KMS-11 (cell line): ENCODE measurements around the gene ZNF213.

Source experiments
- H2AFZ ChIP-seq: fragments of 200-600 bp; sonication (generic); 2 replicates; pipeline ENCODE4 v1.6.1; 2016; ENCODE audit warnings: antibody characterized with exemption, mixed run types, low read depth
- H3K27ac ChIP-seq: fragments of 200-600 bp; sonication (generic); 2 replicates; pipeline ENCODE4 v1.6.1; 2016; ENCODE audit warnings: mild to moderate bottlenecking, mixed run types
- H3K27me3 ChIP-seq: fragments of 200-600 bp; sonication (generic); 2 replicates; pipeline ENCODE4 v1.6.1; 2017; ENCODE audit warnings: mild to moderate bottlenecking, low read depth, mixed run types, moderate library complexity; ENCODE audit not compliant: insufficient read depth
- H3K36me3 ChIP-seq: fragments of 200-600 bp; sonication (generic); 2 replicates; pipeline ENCODE4 v1.6.1; 2017; ENCODE audit warnings: mild to moderate bottlenecking, mixed run types; ENCODE audit not compliant: insufficient read depth
- H3K4me1 ChIP-seq: fragments of 200-600 bp; sonication (generic); 2 replicates; pipeline ENCODE4 v1.6.1; 2016; ENCODE audit warnings: mild to moderate bottlenecking, low read depth, mixed run types; ENCODE audit not compliant: poor library complexity, severe bottlenecking
- H3K4me2 ChIP-seq: fragments of 200-600 bp; sonication (generic); 2 replicates; pipeline ENCODE4 v1.7.0; 2016; ENCODE audit warnings: mild to moderate bottlenecking, mixed run types
- H3K4me3 ChIP-seq: fragments of 200-600 bp; sonication (generic); IDR thresholded peaks from 2 replicates; pipeline ENCODE4 v1.6.1; 2017; ENCODE audit warnings: low read depth, low read length, mixed read lengths; ENCODE audit not compliant: insufficient read depth
- H3K79me2 ChIP-seq: fragments of 200-600 bp; sonication (generic); 2 replicates; pipeline ENCODE4 v1.6.1; 2016; ENCODE audit warnings: low read depth, mixed run types; ENCODE audit not compliant: insufficient read depth
- H3K9ac ChIP-seq: fragments of 200-600 bp; sonication (generic); 2 replicates; pipeline ENCODE4 v1.6.1; 2016; ENCODE audit warnings: mild to moderate bottlenecking, mixed run types
- H4K20me1 ChIP-seq: fragments of 200-600 bp; sonication (generic); 2 replicates; pipeline ENCODE4 v1.6.1; 2016; ENCODE audit warnings: mild to moderate bottlenecking, mixed run types; ENCODE audit not compliant: insufficient read depth
- TF ChIP-seq, protein P1 (sequence below): fragments of 200-600 bp; sonication (generic); conservative IDR thresholded peaks from 2 replicates; pipeline ENCODE4 v1.6.1; 2017; ENCODE audit warnings: low read depth, mild to moderate bottlenecking, antibody characterized with exemption, low read length, moderate library complexity, mixed read lengths

Gene ZNF213

DNA sequence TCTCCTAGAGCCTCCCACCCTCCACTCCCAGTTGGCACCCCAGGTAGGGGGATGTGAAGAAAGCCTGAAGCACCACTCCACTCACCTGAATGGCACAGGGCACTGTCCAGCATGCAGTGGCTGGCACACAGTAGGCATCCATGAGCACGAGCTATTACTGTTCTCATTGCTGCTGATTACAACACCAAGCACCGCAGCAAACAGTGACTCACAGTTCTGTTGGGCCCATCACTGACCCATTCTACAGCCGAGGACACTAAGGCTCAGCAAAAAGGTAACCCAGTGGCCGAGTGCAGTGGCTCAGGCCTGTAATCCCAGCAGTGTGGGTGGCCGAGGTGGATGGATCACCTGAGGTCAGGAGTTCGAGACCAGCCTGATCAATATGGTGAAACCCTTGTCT is 38.5 kb upstream of the ZNF213 start:
- no peaks in the 10 kb centered on the region for H3K36me3 ChIP-seq
- TF ChIP-seq, protein P1, sequence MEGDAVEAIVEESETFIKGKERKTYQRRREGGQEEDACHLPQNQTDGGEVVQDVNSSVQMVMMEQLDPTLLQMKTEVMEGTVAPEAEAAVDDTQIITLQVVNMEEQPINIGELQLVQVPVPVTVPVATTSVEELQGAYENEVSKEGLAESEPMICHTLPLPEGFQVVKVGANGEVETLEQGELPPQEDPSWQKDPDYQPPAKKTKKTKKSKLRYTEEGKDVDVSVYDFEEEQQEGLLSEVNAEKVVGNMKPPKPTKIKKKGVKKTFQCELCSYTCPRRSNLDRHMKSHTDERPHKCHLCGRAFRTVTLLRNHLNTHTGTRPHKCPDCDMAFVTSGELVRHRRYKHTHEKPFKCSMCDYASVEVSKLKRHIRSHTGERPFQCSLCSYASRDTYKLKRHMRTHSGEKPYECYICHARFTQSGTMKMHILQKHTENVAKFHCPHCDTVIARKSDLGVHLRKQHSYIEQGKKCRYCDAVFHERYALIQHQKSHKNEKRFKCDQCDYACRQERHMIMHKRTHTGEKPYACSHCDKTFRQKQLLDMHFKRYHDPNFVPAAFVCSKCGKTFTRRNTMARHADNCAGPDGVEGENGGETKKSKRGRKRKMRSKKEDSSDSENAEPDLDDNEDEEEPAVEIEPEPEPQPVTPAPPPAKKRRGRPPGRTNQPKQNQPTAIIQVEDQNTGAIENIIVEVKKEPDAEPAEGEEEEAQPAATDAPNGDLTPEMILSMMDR: no peak
- H3K4me3 ChIP-seq: no peak overlapping the region
- H3K4me1 ChIP-seq: peaks cover 16% of the 10 kb centered on the region
- H3K79me2 ChIP-seq: no peaks in the 10 kb centered on the region
- H4K20me1 ChIP-seq: no peaks in the 10 kb centered on the region
- no peak overlapping the region for H3K9ac ChIP-seq
- peak overlapping the region; percentile 21; the same call in 1 of the 2 replicates for H3K4me2 ChIP-seq
- no peak overlapping the region for H2AFZ ChIP-seq
- H3K27me3 ChIP-seq: peaks cover 26% of the 10 kb centered on the region
- H3K27ac ChIP-seq: no peak overlapping the region

DNA sequence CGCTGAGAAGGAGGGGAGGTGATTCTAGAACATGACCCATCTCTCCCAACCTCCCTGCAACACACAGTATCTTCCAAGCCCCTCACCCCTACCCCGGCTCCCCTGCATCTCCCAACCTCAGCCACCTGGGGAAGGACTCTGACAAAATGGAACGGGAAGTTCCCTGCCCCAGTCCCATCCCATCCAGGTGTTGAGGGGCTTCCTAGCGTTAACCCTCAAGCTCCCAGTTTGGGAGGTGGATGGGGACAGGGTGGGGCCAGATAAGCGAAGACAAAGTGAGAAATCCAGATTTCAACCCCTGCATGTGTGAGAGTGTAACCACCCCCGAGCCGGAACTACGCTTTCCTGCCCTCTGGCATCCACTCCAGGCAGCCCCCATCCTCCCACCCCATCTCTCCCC is 37.6 kb upstream of the ZNF213 start:
- Histone ChIP-seq H3K27me3 (peaks cover 17% of the 10 kb centered on the region; the same call in 1 of the 2 replicates), H3K4me2 (no peak overlapping the region), H2AFZ (no peak overlapping the region), H3K27ac (no peak overlapping the region), H3K9ac (no peak overlapping the region), H3K4me3 (no peak overlapping the region), H4K20me1 (no peaks in the 10 kb centered on the region), H3K79me2 (no peaks in the 10 kb centered on the region), H3K4me1 (peaks cover 16% of the 10 kb centered on the region), H3K36me3 (no peaks in the 10 kb centered on the region)
- TF ChIP-seq, protein P1: no peak

DNA sequence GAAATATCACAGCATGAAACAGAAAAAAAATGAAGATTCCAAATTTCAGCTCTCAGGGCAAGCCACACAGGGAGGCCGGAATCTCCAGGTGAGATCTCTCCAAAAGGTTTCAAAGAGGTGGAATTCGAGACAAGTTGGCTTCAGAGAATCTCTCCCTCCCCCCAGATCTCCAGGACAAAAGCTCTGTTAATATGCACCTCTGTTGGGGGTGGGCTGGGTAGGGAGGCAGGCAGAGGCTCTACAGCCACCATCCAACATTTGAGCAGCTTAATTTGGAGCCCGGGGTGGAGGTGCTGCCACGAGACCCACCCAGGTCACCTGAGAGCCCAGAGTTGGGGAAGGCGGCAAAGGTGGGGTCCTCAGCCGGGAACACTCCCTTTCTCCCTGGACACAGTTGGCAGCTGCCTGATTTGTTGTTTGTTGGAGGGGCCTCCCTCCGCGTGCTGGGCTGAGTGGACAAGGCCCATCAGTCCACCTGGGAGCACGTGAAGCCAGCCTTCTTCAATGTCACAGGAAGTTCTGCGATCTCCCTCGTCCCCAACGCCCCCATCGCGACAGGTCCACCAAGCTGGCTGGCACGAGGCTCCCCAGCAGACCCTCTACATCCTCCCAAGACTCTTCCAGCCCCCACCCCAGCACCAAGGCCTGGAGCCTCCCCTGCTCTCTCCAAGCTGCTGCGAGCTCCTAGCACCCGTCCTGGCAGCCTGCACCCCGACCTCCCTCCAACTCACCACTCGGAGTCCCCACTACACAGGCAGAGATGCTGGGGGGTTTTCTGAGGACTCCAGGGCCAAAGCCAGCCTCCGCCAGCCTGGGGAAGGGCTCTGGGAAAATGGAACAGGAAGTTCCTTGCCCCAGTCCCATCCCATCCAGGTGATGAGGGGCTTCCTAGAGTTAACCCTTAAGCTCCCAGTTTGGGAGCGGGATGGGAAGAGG is 36.1 kb upstream of the ZNF213 start, which contains the start of gene ZSCAN10:
TSS of gene ZSCAN10 (minus strand) at position 836 of the 936 bp plus-strand sequence. CDS start 6,357 bp downstream, outside the sequence.
- TF ChIP-seq, protein P1: no peak
- H3K79me2 ChIP-seq: no peaks in the 10 kb centered on the region
- H3K36me3 ChIP-seq: no peaks in the 10 kb centered on the region
- H3K4me1 ChIP-seq: peaks cover 16% of the 10 kb centered on the region
- H4K20me1 ChIP-seq: no peaks in the 10 kb centered on the region
- H3K4me3 ChIP-seq: no peak within 1 kb of the TSS
- H3K9ac ChIP-seq: no peak within 1 kb of the TSS
- peak within 1 kb of the TSS; percentile 67; the same call in 1 of the 2 replicates for H2AFZ ChIP-seq
- no peak within 1 kb of the TSS for H3K27ac ChIP-seq
- peak within 1 kb of the TSS; percentile 54 for H3K4me2 ChIP-seq
- peaks cover 8% of the 10 kb centered on the region; the same call in 1 of the 2 replicates for H3K27me3 ChIP-seq

DNA sequence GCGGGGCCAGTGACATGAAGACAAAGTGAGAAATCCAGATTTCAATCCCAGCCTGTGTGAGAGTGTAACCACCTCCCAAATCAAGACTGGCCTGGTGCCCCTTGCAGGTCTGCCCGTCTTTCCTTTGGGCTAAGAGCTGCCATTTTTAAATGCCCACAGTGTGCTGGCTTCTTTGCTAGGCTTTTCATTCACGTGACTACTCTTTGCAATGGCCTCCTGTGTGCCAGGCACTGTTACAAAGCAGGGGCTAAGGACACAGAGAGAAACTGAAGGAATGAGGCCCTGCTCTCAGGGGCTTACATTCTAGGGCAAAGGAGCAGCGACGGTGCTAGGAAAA is 35.5 kb upstream of the ZNF213 start:
- Histone ChIP-seq H3K79me2 (no peaks in the 10 kb centered on the region), H3K4me2 (no peak overlapping the region), H3K4me1 (peaks cover 16% of the 10 kb centered on the region), H4K20me1 (no peaks in the 10 kb centered on the region), H3K27ac (no peak overlapping the region), H3K9ac (no peak overlapping the region), H3K36me3 (no peaks in the 10 kb centered on the region), H3K27me3 (peaks cover 8% of the 10 kb centered on the region; the same call in 1 of the 2 replicates), H3K4me3 (no peak overlapping the region), H2AFZ (no peak overlapping the region)
- TF ChIP-seq, protein P1: no peak
